Hematopoietic multipotent progenitor cell treated with erythropoietin and hydrocortisone succinate and interleukin-3 and kit ligand, for 8 days (in vitro differentiated cells): ENCODE results near the gene PRKAG2.

Experiments used
- DNase-seq: peaks from one replicate; pipeline ENCODE4 v3.0.0-alpha.2; 2015

PRKAG2 gene

DNA sequence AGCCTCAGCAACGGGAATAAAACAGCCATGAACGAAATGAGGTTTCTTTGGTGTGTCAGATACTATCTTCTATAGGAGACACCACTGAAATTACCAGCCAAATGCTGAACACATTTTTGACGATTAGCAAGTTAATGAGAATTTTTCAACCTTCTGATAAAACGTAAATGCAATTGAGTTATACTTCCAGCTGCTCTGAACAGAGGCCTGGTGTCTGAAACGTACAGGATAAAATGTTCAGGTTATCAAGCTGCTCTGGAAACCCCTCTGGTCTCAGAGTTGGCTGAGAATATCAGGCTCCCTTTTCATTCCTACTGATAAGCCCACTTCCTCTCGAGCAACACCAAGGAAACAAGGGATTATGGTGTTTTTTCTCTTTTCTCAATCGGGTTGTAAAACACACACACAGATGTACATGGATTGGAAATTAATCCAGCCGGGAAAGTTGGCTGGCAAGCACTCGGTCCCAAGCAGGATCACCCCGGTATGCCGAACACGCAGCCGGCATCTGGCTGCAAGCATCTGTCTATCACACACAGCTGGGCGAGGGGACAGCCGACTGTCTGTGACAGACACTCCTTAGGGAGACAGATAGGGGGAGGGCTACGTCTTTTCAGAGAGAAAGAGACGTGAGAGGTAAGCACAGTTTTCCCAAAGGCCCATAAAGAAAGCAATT, 171.8 kb downstream of the PRKAG2 start:
- DNase-seq: no peak

DNA sequence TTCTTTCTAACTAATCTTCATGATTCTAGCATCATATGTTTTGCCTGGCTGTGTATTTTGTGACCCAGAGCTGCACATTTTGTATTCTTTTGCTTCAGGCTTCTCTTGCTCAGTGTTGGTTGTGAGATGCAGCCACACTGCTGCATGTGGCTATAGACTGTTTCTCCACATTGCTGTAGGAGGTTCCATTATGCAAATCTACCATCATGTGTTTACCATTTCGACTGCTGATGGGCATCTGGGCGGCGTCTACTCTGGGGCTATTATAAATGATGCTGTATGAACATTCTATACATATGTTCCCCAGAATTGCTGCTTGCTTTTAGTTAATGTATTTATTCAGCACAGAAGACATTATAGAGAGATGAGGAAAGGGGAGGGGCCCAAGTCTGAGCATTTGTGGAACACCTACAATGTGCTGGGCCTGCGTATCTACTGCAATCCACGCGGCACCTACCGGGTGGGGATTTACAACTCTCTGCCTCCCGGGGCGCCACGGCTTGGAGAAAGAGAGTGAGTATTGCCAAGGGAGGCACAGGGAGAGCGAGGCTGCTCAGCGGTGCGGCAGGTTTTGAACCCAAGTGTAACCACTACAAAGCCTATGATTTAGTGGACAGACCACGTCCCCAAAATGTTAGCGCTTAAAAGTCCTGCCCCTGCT, 172.5 kb downstream of the PRKAG2 start:
- no peak for DNase-seq

DNA sequence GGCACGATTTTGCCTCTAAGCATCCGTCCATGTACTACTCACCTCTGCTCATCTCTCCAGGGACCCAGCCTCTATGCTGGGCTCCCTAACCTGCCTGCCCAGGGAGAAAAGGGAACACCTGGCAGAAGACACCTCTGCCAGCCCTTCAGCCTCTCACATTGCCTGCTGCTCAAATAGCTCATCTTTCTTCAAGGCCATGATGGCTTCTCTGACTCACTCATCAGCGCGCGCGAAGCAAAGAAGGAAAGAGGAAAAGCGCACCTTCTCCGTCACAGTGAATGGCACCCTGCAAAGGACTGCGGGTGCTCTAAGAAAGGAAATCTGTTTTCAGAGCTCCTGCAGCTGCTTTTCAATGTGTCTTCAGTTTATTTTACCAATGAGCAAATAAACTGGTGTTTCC, 174.0 kb downstream of the PRKAG2 start:
- no peak for DNase-seq

DNA sequence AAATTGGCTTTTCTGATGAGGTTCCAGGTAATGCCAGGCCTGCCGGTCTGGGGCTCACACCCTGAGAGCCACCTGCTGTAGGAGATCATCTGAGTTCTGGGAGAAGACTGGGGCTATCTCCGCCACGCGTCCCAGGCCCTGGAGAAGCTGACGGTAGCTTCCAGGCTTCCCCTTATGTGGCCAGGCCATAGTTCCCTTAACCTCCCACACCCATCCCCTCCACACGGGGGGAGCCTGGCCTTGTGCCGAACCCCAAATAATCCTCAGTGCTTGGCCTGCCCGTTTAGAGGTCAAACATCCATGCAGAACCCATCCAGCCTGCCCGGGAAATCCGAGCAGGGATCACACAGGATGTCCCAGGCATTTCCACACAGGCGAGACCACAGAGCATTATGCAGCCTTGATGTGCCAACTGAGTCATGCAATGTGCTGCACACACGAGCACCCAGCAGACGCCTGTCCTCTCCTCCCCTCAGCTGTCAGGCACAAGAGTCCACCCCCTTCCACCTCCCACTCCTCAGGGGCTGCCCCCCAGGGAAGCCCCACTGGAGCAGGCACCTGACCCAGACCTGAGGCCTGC, 176.2 kb downstream of the PRKAG2 start:
- no peak for DNase-seq

DNA sequence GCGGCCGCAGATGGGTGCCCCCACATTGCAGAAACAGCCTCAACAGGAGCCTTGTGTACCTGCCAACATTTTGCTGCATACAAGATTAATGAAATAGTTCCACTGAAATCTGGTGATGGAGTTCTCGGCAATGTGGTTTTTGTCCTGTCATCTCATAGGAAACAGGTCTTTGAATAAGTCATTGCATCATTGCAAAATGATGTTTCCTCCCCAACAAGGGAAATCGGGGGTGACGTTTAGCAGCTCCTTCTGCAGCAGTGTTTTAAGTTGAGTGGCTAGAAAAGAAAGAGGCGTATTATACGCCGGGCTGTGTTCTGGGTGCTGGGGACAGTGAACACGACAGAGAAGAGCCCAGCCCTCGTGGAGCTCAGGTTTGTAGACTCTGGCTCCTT, 177.0 kb downstream of the PRKAG2 start:
- no peak for DNase-seq

DNA sequence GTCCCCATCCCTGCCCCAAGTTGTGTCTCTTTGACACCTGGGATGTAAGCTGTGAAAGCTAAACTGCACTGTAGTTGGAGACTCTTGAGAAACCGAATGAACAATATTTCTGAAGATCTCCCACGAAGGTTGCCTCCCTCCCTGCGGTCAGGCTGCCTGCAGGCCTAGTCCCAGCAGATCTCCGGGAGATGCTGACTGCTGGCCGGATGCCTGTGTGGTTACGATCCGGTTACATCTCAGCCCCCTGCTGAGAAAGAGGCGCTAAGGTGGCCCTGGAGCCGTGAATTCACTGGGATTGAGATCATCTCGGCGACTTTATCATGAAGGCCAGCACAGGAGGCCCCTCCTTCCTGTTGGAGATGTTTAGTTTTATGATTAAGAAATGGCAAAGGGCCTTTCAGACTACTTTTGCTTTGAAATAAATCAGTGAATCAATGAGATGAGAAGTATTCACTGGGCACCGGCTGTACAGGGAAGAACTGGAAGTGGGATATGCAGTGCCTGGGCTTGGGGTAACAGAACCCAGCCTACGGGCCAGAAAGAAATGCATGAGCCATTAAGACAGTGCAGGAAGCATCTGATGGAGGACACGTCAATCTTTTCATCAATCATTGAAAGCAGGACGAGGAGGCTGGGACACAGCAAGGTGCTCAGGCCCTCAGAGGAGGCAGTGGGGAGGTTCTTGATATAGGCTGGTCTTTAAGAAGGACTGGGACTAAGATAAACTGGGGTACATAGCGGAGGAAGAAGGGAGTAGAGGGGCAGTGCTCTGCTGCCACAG, 177.6 kb downstream of the PRKAG2 start:
- no peak for DNase-seq

DNA sequence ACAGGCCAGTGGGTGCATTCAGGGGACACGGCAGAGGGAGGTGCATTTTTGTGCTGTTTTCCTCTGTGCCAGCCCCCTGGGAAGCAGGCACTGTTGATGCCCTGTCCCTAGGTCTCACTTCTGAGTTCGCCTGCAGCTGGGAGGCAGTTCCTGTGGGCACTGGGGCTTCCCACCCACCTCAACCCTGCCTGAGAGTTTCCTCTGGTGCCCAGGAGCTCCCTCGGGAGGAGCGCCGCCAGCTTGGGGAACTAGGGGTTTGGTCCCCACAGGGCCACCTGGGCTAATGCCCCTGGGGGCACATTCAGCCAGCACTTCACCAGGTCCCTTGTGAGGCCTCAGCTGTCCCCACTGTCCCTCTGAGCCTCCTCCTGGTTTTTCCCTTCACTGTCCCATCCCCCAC, 179.0 kb downstream of the PRKAG2 start:
- no peak for DNase-seq

DNA sequence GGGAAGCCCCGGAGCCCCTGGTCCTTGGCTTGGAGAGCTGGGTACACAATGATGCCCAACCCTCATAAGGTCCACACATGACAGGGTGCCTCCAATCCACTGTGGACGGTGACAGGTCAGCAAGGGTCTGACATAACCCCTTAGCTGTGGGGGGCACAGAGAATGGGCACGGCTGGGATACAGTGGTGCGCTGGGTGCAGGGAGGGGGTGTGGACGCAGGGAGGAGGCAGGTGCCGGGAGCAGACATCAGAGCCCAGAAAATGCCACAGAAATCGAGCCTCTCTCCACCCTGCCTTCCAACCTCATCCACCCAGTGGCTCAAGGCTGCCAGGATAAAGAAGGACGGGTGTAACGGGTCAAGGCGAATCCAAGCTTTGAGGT, 179.4 kb downstream of the PRKAG2 start:
- no peak for DNase-seq

DNA sequence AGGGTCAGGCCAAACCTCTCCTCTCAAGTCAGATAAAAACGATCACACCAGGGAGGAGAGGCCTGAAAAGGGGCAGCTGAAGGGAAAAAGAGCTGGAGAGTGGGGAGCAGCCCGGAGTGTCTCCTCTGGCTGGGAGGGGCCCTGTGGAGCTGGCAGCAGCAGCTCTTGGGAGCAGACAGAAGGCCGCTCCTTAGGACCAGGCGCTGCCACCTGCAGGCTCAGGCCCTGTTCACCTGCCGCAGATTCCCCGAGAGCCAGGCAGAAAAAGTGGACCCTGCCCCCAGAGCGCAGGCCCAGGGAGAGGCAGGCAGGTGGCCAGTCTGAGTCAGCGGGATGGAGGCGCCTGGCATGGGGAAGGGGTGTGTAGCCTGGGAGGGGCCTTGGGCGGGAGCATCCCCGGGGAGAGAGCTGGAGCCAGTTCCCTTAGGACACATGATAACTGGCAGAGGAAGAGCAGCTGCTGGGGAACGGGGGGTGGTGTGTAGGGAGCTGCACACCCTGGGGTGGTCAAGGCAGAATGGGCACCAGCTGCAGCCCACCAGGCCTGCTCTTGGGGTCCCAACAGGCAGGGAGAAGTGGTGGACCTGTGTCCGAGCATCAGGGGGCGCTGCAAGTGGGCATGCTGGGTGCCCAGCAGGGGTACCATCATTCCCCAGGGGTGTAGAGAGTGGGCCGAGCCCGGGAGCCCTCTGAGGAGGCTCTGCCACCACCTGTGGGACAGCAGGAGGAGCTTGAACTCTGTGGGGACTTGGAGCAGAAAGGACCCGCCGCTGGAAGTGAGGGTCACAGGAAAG, 180.0 kb downstream of the PRKAG2 start:
- no peak for DNase-seq

DNA sequence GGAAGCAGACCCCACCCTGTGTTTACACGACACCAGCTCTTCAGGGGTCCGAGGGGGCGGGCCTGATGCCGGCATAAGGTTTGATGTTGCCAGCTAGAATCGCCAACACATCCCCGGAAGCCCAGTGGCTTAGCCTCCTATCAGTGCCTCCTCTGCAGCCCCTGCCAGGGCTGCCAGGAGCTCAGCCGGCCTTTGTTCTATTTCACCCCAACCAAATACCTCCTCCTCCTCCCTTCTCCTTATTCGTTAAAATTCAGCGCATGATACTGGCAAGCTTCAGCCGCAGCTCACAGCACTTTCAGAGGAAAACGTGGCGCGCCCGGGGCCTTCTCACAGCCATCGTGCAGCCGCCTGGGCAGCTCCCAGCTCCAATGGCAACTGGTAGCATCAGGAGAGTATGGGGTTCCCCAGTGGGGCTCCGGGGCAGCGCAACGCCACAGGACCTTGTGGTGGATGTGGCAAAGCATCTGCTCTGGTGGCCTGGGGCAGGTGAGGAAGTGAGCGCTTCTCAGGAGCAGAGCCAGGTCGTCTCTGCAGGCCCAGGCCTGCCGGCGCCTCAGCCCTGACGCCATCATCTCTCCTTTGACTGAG, 180.9 kb downstream of the PRKAG2 start:
- DNase-seq: no peak

DNA sequence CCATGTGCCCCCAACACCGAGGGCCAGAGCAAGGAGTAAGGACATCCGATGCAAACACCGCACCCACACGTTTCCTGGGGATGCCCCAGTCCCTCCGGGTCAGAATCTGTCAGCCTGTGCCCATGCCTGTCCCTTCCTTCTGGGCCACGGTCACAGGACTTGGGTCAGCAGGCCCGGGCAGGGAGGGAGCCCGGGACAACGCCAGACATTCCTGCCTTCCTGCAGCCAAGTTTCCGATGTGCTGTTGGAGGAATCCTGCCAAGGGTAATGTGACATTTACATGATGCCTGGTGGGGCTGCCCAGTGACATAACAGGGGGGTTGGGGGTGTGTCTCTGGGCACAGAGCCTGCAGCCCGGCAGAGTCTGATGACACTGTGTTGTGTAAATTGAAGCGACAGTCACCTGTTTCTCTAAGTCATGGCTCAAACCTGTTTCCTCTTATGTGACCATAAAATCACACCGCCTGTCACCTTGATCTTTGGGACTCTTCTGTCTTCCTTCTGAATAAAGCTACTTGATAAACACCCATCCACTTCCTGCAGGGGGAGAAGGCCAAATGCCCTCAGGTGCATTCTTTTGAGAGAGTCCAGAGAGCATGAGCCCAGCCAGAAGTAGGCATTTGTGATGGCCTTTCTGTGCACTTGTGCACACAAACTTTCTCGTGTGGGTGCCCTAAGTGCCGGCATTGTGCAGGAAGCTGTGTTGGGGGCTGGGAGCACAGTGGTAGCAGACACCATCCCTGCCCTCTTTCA, 181.9 kb downstream of the PRKAG2 start:
- no peak for DNase-seq

DNA sequence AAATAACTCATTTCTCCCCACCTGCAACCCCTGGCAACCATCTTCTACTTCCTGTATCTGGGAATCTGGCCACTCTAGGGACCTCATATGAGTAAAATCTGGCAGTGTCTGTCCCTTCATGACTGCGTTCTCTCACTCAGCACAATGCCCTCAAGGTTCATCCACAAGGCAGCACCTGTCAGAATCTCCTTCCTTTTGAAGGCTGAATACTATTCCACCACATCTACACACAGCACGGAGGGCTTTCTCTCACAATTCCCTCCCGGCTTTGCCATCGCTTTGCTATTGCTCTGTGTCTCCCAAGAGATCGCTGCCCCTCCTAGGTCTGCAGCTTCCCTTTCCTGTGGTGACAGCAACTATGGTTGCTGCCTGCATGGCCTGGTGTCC, 182.5 kb downstream of the PRKAG2 start:
- DNase-seq: no peak

DNA sequence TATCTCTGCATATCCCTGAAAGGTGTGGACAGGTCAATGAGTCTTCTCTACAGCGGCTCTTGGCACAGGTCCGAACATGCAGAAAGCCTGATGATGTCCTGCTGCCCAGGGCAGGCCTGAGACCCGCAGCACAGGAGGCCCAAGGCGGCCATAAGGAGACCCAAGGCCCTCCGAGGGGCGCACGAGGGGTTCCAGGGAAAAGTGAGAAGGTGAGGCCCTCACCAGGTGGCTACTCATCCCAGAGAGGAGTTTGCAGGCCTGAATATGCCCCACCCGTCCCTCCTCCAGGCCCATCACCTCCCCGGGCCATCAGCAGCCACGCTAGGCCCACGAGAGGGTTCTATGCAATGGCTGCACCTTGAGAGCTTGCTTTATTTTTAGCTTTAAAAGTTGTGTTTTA, 183.8 kb downstream of the PRKAG2 start:
- DNase-seq: no peak

DNA sequence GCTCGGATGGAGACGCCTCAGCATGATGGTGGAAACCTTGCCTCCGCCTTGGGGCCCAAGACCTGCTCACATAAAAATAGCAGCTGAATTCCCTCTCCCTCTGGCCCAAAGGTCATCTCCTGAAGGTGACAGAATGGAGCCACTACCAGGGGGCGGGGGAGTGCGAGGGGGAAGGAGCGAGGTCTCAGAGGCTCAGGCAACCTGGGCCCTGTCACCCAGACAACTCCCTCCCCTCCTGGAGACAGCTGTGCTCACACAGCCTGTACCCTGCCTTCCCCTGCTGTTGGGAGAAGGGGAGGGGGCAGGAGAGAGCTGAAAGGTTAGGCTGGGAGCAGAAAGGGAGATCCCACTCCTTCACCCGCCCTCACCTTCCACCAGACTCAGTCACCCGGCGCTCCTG, 184.2 kb downstream of the PRKAG2 start:
- DNase-seq: no peak

DNA sequence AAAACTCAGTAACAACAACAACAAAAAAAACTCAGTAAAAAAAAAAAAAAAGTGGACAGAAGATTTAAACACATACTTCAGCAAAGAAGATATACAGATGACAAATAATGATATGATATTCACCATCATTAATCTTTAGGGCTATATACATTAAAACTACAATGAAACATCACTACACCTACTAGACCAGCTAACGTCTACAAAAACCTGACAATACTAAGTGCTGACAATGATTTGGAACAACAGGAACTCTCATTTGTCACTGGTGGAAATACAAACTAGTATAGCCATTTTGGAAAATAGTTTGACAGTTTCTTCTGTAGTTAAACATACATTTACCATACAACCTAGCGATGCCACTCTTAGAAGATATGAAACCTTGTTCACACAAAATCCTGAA, 185.5 kb downstream of the PRKAG2 start:
- no peak for DNase-seq

DNA sequence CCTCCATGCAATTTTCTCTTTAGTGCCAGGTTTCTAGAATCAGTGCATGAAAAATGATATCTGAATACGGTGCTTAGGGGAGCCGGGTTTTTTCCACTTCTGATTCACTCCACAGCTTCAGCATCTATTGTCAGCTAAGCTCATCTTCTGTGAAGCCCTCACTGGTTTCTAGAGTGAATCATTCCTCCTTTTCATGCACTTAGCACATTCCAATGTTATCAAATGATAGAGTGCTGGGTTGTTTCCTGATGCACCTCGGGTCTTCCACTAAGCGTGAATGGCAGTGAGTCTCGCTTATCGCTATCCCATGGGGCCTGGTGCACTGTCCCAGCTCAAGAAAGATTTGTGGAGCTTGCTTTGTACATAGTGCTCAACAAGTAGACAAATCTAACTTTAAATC, 186.3 kb downstream of the PRKAG2 start:
- DNase-seq: no peak

DNA sequence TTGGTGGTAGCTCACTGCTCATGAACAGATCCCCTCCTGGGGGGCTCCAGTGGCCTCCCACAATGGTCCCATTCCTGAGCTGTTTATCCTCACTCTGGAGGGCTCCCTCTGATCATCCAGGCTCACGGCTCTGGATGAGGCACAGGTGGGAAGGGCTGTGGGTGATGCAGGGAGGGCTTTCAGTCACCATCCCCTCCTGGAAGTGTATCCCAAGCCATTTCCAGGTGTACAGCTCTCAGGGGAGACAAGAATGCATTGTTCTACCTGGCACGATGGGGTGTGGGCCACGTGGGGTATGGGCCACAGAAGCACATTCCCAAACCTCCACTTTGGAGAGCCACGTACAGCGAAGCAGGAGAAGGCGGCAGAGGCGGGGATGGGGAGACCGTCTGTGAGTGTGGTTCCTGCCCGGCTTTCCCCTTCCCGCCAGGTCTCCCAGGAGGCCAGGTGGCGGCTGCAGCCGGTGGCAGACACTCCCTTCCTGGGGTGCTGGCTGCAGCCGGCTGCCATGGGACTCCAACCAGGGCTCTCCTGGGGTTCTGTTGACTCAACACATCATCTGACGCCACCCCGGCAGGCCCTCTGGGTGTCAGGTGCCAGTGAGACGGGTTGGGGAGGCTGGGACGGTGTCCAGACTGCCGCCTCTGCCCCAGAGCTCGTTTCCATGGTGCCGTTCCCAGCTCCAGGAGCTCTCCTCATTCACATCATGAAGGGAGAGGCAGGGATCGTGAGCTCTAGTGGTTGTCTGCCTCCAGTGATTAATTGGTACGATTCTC, 187.5 kb downstream of the PRKAG2 start:
- no peak for DNase-seq

DNA sequence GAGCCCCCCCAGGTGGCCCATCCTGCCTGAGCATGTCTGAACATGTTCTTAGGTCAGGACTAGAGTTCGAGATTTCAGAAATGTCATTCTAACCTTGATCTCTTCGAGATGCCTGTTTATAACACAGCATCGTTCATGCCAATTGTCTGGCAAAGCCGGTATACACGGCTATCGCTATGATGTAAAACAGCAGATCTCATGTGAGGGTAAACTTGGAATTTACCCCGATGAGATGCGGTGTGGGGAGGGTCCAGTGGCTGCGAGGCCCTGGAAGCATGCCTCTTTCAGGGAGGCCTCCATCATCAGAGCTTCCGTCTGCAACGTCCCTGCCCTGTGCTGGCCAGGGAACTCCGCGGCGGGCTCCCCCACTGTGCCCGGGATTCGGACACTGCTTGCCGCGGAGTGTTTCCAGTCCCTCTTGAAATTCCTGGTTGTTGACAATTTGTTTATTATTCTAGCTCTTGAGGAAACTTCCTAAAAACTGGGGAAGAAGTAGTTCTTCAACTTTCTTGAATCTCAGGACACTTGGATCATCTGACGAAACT, 188.6 kb downstream of the PRKAG2 start:
- no peak for DNase-seq

DNA sequence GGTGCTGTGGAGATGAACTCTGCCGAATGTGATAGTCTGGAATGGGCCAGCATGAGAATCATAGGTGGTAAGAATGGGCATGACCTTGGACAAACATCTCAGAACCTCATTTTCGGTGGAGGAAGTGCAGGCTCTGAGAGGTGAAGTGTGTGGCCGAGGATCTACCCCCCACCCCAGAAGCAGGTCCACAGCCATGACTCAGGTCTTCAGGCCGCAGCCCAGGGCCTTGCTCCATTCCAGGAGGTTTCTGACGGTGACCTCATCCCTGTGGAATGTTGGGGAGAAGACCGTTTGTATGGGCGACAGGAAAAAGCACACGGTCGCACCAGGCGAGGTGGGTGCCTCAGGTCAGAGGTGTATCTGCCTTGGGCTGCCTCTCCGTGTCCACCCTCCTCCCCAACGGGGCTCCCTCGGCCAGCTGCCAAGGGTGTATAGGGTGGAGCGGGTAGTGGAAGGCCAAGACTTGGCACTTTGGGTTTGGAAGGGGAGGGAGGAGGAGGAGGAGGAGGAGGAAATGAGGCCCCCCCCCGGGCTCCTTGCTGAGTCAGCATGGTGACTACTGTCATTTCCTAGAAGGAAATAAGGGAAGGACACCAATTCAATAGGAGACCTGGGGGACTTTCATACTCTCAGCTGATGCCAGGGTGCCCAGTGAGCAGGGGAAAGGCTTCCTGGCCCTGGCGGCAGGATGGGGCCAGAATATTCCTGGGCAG, 189.2 kb downstream of the PRKAG2 start:
- DNase-seq: no peak

DNA sequence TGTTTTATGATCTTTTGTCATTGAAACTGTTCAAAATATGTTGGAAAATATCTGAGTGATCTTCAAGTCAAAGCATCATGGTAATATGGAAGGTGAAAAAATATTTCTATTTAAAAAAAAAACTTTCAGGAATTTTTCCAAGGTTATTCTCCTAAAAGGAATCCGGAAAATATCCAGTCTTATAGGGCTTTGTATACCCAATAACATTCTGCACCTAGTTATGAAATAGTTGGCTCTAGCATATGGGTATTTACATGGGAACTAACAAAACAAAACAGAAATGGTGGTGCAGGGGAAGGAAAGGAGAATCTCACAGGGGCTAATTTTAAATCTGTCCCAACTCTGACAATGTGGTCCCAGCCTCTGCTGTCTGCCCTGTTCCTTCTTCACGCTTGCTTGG, 190.1 kb downstream of the PRKAG2 start:
- no peak for DNase-seq
